ENCODE results near the gene KBTBD7.

KBTBD7 gene

GRCh38 chr13:41193919-41194824 is at the start of gene KBTBD7:
KBTBD7 (minus strand) TSS chr13:41194569; CDS start chr13:41194257, 312 bp downstream.
- peak; percentile 87 to 93 (median 90) for DNase-seq (ENCODE audit: low read depth in 3 of 3)

- no peak for DNase-seq (ENCODE audit: low read depth in 3 of 3)
Measured at GRCh38 chr13:41241626-41242025, 47.3 kb upstream of the KBTBD7 start.

- no peak for DNase-seq (ENCODE audit: low read depth in 3 of 3)
Measured at GRCh38 chr13:41236369-41236768, 42.0 kb upstream of the KBTBD7 start.

- DNase-seq (ENCODE audit: low read depth in 3 of 3) = no peak
Measured at GRCh38 chr13:41232578-41233480, 38.5 kb upstream of the KBTBD7 start.

GRCh38 chr13:41231786-41232185 is 37.4 kb upstream of the KBTBD7 start:
- no peak for DNase-seq (ENCODE audit: low read depth in 3 of 3)

GRCh38 chr13:41231025-41231677 is 36.8 kb upstream of the KBTBD7 start:
- DNase-seq (ENCODE audit: low read depth in 3 of 3) = no peak

- DNase-seq (ENCODE audit: low read depth in 3 of 3) = no peak
Measured at GRCh38 chr13:41229356-41229755, 35.0 kb upstream of the KBTBD7 start.

- DNase-seq (ENCODE audit: low read depth in 3 of 3) = no peak
Measured at GRCh38 chr13:41224113-41225110, 30.0 kb upstream of the KBTBD7 start.

GRCh38 chr13:41222259-41222852 is 28.0 kb upstream of the KBTBD7 start:
- peak; percentile 3 to 34 (median 25) for DNase-seq (ENCODE audit: low read depth in 3 of 3)

GRCh38 chr13:41220401-41220800 is 26.0 kb upstream of the KBTBD7 start:
- no peak for DNase-seq (ENCODE audit: low read depth in 3 of 3)

- DNase-seq (ENCODE audit: low read depth in 3 of 3) = no peak
Measured at GRCh38 chr13:41216160-41216559, 21.8 kb upstream of the KBTBD7 start.

GRCh38 chr13:41213919-41214318 is 19.6 kb upstream of the KBTBD7 start:
- DNase-seq (ENCODE audit: low read depth in 3 of 3) = no peak

- DNase-seq (ENCODE audit: low read depth in 3 of 3) = no peak
Measured at GRCh38 chr13:41213316-41213715, 18.9 kb upstream of the KBTBD7 start.

GRCh38 chr13:41212881-41213280 is 18.5 kb upstream of the KBTBD7 start:
- DNase-seq (ENCODE audit: low read depth in 3 of 3) = no peak

GRCh38 chr13:41211062-41211461 is 16.7 kb upstream of the KBTBD7 start:
- no peak for DNase-seq (ENCODE audit: low read depth in 3 of 3)

- DNase-seq (ENCODE audit: low read depth in 3 of 3) = no peak
Measured at GRCh38 chr13:41206467-41206866, 12.1 kb upstream of the KBTBD7 start.

GRCh38 chr13:41203810-41204209 is 9.4 kb upstream of the KBTBD7 start:
- DNase-seq (ENCODE audit: low read depth in 3 of 3) = no peak

GRCh38 chr13:41200126-41200525 is 5.8 kb upstream of the KBTBD7 start:
- DNase-seq (ENCODE audit: low read depth in 3 of 3) = no peak

- DNase-seq (ENCODE audit: low read depth in 3 of 3) = no peak
Measured at GRCh38 chr13:41199526-41199925, 5.2 kb upstream of the KBTBD7 start.

- no peak for DNase-seq (ENCODE audit: low read depth in 3 of 3)
Measured at GRCh38 chr13:41199079-41199478, 4.7 kb upstream of the KBTBD7 start.

Data from stimulated activated CD4-positive, alpha-beta T cell treated with anti-CD3 and anti-CD28 coated beads, TNF-alpha, amount 100 ng/mL, for 48 hours (primary cell).